DMS79 (cell line): ENCODE results near the gene TLX2.
A peak's percentile ranks its signal among the peaks of the same experiment; 100 is the strongest.

Experiments
- DNase-seq: peaks from one replicate; lab custom pipeline; 2025; lab: John Stamatoyannopoulos, UW

TLX2 gene

DNA sequence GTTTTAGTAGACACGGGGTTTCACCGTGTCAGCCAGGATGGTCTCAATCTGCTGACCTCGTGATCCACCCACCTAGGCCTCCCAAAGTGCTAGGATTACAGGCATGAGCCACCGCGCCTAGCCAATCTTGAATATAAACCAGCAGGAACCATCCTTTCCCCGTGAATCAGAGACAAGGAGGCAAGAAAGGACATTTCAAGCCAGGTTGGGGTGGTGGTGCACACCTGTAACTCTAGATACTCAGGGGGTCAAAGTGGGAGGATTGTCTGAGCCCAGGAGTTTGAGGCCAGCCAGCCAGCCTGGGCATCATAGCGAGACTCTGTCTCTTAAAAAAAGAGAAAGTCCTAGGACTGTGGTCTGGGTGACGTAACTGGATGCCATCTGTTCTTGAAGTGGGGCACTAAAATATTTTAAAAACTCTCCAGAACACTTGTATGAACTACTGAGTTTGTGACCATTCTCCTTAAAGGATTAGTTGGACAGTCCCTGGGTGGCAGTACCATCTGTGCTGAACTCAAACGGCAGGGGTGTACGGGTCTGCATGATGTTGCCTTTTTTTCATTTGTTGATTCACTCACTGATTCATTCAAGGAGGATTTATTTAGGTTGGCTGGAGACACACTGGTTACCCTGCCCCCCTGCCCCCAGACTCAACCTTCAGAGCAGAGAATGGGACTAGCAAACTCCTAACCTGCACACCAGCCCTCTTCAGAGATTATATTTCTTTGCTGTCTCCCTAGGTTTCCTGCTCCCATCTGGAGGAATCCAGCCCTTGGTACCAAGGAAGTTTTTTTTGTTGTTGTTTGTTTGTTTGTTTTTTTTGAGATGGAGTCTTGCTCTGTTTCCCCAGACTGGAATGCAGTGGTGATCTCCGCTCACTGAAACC lies 2.9 kb upstream of the TLX2 start:
- no peak for DNase-seq

DNA sequence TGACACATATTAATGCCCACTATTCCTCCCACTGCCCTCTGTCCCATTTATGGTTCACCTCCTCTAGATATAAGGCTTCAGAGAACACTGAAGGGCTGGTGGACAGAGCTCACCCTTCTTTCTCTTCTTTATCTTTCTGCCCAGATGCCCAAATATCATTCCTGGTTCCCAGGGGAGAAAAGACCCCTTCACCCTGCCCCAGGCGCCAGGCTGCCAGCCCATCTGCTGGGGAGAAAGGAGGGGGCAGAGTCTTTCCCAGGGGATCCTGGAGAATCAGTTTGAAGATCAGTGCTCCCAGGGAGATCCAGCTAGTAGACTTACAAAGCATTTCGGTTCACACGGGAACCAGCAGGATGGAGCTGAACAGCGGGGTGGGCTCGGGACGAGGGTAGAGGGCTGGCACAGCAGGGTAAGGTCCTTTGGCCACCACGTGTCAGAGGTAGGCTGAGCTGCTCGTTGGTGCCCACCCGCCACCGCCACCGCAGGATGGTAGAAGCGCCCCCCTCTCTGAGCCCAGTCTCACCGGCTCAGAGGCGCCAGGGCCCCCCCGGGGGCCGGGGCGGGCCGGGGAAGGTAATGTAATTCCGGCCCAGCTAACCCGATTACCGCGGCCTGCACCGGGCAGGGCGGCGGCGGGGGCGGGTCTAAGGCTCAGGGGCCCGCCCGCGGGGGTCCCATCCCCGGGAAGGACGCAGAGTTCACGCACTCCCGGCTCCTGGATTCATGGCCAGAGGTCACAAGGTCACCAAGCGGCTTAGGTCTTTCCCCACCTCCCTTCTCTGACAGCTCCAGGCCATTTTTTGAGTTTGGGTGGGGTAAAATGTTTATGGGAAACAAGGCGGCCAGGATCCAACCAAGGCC lies 1.3 kb upstream of the TLX2 start:
- no peak for DNase-seq

DNA sequence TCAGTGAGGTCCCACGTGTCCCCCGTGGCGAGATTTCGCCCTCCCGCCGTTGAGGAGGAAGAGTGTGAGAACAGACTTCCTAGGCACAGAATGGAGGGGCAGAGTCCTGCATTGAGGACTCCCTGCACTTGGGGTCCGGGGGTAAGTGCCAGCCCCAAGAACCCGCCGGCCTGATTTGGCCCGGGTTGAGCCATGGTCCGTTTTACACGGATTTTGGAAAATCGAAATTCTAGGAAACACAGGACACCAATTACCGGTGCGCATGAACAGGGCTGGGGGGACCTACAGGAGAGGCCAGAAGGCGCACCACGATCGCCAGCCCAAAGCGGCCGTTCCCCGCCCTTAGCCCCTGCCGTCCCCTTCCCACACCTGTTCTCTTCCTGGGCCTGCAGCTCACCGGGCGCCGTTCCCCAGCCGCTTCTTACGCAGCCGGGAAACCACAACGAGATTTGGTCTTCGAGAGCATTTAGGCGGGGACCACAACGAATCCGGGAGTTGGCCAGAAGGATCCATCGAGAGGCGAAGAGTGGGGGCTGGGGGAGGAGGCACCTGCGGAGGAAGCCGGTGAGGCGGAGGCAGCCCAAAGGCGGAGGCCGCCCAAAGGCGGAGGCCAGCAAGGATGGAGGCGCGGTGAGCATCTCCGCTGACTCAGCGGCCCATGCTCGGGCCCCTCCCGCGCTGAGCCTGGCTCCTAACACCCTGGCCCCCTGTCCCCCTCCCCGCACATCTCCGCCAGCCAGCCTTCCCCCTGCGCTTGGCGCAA lies 464 bp upstream of the TLX2 start:
- DNase-seq: no peak

DNA sequence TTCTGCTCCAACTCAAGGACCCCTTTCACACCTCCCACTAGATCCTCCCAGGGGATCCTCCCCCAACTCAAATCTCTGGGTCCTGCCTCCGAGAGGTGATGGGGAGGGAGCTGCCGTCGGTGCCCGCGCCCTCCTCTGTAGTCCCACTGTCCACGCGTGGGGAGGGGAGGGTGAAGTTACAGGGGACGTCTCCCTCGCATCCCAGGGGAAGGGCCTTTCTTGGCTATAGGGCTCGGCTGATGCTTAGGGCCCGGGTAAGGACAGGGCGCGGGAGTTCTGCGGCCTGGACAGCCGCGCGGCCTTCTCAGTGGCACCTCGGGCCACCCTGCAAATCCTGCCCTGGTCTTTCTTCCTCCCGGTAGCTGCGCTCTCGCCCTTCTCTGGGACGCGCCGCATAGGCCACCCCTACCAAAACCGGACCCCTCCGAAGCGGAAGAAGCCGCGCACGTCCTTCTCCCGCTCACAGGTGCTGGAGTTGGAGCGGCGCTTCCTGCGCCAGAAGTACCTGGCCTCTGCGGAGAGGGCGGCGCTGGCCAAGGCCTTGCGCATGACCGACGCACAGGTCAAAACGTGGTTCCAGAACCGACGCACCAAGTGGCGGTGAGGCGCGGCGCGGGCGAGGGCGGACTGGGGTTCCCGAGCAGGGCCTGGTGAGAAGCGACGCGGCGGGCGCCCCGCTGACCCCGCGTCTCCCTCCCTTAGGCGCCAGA lies 1.2 kb downstream of the TLX2 start:
- DNase-seq: no peak

DNA sequence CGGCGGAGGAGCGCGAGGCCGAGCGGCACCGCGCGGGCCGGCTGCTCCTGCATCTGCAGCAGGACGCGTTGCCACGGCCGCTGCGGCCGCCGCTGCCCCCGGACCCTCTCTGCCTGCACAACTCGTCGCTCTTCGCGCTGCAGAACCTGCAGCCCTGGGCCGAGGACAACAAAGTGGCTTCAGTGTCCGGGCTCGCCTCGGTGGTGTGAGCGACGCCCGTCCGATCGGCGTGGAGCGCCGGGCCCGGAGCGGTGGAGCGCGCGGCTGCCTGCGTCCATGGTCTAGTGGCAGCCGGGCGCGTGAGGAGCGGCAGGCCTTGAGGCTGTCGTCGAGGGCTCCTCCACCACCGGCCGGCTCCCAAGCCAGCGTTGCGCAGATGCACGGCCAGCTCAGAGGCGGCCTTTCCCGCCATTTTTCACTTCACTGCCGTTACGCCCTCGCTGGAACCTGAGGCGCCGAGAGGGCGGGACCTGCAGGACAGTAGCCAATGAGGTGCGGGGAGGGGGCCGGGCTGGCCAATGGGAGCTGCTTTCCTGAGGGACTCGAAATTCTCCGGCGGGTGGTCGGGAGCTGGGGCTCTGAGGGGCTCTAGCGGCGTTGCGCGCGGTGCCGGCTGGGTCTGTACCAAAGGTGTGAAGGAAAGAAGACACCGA lies 1.9 kb downstream of the TLX2 start:
- no peak for DNase-seq

DNA sequence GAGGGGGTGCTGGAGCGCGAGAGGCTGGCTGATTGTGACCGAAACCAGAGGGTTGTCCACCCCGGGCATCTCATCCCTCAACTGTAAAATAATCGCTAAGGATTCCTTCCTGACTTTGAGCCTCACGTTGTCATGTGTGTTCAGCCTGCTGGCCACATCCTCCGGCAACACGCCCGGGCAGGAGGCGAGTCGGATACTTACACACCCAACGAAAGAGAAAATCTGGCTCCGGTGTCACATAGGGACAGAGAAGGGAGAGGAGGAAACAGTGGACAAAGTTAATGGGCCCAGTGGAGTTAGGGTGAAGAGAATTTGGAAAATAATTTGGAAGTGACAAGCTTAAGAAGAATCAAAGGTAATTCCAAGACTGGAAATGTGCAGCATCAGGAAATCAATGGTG lies 2.4 kb downstream of the TLX2 start:
- DNase-seq: no peak

DNA sequence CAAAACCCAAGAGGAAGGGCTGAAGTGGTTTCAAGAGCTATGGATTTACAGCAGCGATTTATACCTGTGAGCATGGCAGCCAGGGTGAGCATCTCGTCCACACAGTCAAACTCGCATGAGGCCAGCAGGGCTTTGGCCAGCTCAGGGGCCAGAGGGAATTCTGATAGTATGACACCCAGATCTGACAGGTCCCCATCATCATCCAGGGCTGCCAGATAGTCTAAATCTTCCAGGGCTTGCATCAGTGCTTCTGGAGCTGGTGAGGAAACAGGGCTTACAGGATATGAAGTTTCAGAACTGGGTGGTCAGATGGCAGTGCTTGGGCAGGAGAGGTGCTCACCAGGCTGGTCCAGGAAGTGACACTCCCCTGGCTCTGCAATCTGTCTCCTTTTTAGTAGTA lies 8.3 kb downstream of the TLX2 start:
- DNase-seq: no peak

DNA sequence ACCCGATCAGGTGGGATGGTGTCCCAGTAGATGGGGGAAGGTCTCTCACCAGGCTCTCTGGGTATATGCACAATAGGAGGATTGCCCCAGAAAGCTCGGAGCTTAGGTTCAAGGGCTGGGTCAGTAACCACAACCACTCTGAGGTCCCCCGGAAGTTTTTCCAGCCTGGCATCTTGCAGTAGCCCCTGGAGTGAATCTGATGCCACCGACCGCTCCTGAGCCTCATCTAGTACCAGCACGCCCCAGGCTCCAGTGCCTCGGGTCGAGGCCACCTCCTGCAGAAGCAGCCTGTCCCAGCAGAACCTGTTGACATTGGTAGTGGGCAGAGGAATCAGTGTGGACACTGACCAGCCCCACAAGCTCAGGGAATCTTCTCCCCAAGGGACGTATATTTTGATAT lies 9.8 kb downstream of the TLX2 start:
- no peak for DNase-seq

DNA sequence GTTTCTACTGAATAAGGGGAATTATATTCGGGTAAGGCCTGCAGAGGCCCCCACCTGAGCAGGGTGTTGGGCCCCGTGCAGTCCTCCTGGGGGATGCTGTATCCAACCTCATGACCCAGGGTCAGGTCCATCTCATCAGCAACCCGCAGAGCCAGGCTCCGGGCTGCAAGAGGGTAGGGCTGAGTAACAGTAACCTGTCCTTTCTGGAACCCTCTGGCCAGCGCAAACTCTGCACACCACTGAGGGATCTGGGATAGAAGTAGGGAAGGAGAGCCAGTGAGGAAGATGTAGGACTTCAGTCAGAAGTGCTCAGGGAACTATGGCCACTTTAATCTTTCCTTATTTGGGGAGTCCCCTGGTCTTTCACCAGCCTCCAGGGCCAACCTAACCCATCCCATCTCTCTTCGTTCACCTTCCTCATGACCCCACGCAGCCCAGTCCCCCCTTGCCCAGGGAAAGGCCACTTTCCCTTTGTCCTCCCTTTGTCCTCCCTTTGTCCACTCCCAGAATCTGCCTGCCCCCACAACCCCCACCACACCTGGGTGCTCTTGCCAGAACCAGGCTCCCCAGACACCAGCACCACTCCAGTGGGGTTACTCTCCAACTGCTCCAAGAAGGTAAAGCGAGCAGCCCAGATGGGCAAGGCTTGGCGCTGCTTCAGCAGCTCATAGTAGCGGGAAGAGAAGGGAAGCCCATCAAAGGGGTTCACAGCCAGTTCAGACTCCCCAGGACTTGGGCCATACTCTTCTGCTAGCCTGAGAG lies 10.9 kb downstream of the TLX2 start:
- no peak for DNase-seq

DNA sequence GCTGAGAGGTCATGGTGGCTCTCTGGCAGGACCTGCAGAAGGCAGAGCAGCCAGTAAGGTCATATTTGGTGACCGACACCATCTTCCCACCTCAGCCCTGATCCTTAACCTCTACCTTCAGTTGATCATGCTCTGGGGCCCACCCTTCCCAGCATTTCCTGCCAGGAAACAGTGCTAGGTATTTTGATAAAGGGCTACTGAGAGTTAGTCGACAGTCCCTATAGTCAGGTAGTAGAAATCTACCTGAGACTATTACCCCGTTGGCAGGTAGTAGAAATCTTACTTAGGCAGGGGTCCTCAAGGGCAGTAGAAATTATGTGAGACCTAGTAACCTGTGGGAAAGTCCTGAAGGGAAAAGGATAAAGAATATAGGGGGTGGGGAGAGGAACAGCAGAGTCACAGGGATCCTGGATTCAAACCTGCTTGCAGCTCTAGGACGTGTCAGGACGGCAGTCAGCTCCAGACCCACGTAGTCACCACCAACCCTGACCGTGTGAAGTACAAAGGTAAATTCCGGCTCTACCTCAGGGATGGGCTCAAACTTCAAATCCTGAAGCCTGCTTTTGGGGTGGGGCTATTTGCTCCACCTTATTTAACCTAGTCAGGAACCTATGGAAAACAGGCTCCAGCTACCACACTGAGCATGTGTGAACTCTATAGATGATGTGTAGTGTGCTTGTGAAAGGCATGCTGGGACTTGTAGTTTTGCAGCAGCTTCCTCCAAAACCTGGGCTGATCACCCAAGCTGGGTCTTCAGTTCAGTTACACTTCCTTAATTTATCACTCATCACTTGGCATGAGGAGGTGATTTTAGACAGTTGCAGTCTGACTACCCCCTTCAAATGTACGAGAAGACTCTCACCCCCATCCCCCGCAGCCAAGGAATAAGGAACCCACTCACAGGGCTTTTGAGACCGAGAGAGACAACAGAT lies 11.7 kb downstream of the TLX2 start, which contains the start of gene DQX1:
TSS of gene DQX1 (minus strand) at position 515 of the 932 bp plus-strand sequence. CDS start at position 13, 502 bp downstream.
- DNase-seq: no peak

DNA sequence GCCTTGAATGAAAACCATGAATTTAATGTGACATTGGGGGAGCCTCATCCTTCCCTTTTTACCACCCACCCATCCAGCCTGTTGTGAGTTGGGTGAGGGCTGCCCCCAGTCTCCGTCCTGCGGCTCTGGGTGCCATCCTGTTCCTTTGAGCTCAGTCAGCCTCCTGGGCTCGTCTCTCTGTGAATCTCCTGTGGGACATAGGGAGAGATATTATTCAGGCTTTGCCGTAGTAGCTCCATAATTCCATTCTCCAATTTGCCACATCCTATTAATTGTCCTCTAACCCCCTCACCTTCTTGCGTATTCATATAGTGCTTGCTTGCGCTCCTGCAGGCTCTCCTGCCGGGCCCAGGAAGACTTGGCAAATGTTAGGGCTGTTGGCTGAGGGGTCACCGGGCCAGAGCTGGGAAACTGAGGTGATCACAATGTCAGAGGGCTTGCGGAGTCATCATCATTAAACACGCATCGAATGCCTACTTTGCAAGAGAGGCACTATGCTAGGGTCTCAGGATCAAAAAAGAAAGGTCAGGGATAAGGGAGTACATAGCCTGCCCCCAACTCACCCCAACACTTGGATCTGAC lies 12.5 kb downstream of the TLX2 start:
- no peak for DNase-seq

DNA sequence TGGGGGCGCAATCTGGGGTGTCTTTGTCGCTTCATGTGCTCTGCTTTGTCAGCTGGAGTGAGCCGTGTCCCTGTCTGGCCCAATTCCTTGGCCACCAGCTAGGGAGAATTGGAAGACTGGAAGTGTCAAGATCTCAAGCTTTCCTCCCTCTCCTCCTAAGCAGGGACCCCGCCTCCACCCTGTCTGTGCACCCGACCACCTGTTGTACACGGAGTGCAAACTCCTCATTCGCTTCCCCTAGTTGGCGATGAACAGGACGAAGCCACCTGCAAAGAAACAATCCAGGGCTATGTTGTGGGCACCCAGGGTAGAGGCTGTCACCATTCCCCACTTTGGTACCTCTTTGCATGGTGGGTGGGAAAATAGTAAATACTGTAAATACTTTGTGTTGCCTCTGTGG lies 13.5 kb downstream of the TLX2 start:
- no peak for DNase-seq

DNA sequence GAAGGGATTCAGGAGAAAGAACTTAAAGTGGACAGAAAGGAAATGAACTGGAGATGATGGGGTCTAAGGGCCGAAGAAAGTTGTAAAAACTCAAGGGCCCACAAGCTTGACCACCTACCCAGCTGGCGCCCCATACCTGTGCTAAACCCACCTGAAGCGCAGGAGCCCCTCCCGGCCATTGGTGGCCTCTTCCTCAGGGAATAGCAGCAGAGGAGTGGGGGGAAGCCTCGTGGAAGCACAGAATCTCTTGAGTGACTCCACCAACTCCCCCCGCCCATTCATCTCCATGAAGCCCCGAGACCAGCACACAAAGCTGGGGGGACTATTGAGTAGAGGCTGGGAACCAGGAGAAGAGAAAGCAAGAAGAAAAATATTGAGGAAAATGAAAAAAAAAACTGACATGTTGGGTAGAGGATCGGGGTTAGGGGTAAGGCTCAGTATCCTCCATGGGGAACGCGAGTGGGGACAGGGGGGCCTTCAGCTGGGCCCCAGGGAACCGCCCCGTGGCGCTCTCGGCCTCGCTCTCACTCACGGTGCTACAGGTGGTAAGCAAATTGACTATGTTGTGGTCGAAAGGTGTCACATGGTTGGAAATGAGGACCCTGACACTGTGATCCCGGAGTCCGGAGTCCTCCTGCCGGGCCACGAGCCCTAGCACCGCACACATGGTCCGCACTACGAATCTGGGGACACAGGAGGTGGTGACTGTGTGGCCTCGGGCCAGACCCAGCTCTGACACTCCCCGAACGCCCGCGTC lies 14.5 kb downstream of the TLX2 start:
- no peak for DNase-seq

DNA sequence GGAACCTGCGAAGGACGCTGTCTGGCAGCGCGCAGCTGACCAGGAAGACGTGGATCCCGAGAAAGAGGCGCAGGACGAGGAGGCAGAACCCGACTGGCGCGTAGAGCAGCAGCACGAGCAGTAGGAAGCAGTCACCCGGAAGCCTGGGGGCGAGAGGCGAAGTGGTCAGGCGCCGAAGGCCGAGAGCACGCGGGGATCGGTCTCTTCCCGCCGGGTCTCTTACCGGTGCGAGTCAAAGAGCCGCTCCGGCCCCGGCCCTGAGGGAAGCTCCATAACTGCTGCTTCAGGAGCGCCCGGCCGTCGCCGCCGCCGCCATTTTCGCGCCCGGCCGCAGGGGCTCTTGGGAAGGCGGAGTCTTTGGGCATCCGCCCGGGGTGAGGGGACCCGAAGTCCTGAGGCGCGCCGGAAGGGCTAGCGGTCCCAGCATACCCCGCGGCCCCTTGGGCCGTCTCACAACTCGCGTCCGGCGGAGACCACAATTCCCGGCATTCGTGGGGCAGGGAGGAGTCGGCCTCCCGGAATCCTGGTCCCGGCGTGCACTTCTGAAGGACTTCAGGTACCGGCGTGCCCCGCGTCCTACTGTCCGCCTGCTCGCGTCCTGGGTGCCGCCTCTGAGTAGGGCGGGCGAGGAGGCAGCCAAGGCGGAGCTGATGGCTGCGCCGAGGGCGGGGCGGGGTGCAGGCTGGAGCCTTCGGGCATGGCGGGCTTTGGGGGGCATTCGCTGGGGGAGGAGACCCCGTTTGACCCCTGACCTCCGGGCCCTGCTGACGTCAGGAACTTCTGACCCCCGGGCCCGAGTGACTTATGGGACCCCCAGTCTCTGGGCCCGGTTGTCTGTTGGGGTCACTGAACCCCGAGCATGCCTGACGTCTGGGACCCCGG lies 15.3 kb downstream of the TLX2 start, which contains the start of the genes AUP1 and HTRA2:
TSS of gene AUP1 (minus strand) at position 350 of the 882 bp plus-strand sequence. CDS start at position 273, 77 bp downstream.
TSS of gene HTRA2 (plus strand) at position 577 of the 882 bp plus-strand sequence. CDS start at position 651, 74 bp downstream.
- peak; percentile 97 for DNase-seq

DNA sequence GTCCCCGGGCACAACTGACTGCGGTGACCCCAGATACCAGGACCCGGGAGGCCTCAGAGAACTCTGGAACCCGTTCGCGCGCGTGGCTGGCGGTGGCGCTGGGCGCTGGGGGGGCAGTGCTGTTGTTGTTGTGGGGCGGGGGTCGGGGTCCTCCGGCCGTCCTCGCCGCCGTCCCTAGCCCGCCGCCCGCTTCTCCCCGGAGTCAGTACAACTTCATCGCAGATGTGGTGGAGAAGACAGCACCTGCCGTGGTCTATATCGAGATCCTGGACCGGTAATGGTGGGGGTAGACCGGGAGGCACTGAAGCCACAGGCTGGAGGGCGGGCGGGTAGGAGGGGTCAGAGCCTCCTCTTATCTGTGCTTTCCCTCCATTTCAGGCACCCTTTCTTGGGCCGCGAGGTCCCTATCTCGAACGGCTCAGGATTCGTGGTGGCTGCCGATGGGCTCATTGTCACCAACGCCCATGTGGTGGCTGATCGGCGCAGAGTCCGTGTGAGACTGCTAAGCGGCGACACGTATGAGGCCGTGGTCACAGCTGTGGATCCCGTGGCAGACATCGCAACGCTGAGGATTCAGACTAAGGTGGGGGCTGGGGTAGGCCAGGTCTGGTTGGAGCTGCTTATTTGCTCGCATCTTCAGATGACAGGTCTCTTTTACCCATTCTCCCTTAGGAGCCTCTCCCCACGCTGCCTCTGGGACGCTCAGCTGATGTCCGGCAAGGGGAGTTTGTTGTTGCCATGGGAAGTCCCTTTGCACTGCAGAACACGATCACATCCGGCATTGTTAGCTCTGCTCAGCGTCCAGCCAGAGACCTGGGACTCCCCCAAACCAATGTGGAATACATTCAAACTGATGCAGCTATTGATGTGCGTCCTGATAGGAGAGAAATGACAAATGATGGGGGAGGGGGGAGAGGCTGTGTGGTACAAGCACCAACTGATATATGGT lies 16.3 kb downstream of the TLX2 start:
- no peak for DNase-seq

DNA sequence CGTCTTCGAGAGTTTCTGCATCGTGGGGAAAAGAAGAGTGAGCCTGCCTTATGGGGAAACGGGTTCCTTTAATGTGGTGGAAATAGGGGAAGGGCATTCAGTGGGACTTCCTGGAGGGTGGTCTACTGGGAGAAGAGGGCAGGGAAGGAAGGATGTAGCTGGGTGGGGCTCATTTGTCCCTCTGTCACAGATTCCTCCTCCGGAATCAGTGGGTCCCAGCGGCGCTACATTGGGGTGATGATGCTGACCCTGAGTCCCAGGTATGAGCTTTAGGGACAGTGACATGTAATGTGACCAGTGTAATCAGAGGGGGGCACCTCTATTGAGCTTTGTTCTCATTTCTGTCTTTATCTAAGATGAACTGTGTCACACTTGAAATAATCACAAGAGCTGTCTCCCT lies 17.4 kb downstream of the TLX2 start:
- no peak for DNase-seq
